GM21515 (cell line): ENCODE data around the gene EHMT2.
A peak's percentile ranks its signal among the peaks of the same experiment; 100 is the strongest.
"Not testable (repeated sequence)": the region's sequence is repeated elsewhere in the genome, so short reads cannot be mapped to it uniquely, and the experiment has no call there.

Experiments
- ATAC-seq: cut with Tn5 transposase; IDR thresholded peaks from one replicate; pipeline ENCODE4 v1.9.1; 2021; ENCODE audit not compliant: unreplicated experiment

EHMT2 gene

DNA sequence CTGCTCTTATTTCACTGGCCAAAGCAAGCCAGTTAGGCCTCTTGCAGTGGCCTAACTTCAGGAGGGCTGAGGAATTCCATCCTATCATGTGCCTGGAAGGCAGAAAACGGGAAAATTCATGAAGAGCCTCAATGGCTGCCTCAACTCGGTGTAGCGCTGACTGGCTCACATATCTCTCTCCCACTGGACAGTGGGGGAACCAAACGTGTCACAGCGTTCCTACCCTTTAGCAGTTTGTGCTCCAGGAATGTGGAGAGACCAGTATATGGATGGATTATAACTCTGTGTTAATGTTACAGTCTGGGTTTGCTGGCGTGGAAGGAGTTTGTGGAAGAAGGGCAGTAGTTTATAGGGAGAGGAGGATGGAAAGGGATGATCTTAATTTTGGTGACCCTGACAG is 18.3 kb upstream of the EHMT2 start:
- ATAC-seq, result no peak

DNA sequence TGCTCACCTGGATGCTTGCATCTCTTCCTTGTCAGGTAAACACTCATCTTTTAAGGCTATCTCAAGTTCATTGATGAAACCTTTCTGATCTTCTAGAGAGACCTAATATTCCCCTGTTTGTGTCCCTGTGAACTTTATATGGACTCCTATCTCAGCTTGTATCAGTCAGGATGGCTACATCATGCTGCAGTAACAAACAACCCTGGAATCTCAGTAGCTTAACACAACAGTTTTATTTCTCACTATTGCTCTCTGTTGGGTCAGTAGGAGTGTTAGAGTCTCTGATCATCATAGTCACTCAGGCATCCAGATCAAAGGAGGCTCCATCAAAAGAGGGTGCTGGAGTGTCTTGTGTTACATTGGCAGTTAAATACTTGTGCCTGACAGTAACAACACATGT is 17.9 kb upstream of the EHMT2 start:
- no peak for ATAC-seq

DNA sequence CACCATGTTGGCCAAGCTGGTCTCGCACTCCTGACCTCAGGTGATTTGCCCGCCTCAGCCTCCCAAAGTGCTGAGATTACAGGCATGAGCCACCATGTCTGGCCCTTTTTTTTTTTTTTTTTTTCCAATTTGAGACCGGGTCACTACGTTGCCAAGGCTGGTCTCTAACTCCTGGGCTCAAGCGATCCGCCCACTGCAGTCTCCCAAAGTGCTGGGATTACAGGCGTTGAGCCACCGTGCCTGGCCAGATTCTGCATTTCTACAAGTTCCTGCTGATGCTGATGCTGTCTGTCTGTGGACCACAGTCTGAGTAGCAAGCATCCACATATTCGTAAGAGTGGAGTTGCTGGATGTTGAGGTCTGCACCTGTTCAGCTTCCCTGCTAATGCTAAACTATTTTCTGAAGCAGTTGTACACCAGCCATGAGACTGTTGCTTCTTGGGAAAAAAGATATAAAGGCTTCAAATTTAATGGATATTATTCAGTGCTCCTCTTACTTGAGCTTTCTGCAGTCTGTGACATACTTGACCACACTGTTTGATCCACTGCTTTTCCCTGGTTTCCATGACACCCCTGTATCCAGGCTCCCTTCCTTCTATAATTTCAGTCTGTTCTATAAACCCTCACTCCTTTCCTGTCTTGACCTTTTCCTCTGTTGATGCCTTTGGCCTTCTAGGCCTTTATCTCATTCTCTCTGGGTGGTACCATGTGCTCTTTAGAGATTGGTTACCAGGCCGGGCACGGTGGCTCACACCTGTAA is 14.5 kb upstream of the EHMT2 start:
- ATAC-seq, result no peak

DNA sequence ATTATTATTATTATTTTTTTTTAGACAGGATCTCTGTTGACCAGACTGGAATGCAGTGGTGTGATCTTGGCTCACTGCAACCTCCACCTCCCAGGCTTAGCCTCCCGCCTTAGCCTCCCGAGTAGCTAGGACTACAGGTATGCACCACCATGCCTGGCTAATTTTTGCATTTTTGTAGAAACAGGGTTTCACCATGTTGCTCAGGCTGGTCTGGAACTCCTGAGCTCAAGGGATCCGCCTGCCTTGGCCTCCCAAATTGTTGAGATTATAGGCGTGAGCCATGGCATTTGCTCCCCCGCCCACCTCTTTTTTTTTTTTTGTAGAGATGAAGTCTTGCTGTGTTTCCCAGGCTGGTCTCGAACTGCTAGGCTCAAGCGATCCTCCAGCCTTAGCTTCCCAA is 11.8 kb upstream of the EHMT2 start:
- not testable (repeated sequence) for ATAC-seq

DNA sequence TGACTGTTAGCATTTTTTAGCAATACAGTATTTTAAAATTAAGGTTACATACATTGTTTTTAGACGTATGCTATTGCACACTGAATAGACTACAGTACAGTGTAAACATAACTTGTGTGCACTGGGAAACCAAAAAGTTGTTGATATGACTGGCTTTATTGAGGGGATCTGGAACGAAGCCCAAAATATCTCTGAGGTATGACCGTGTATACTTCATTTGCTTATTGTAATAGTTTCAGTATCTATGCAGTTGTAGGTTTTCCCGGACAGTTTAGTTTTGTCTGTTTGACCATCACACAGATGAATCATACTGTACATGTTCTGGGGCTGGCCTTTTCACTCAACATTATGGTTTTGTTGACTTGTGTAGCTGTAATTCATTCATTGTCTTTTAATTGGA is 11.3 kb upstream of the EHMT2 start:
- ATAC-seq, result peak; percentile 81

DNA sequence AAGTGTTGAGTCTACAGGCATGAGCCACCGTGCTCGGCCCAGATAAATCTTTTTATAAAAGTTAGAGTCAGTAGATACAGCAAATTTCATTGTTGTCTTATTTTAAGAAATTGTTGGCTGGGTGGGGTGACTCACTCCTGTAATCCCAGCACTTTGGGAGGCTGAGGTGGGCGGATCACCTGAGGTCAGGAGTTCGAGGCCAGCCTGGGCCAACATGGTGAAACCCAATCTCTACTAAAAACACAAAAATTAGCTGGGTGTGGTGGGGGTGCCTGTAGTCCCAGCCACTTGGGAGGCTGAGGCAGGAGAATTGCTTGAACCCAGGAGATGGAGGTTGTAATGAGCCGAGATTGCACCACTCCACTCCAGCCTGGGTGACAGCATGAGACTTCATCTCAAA is 10.8 kb upstream of the EHMT2 start:
- not testable (repeated sequence) for ATAC-seq

DNA sequence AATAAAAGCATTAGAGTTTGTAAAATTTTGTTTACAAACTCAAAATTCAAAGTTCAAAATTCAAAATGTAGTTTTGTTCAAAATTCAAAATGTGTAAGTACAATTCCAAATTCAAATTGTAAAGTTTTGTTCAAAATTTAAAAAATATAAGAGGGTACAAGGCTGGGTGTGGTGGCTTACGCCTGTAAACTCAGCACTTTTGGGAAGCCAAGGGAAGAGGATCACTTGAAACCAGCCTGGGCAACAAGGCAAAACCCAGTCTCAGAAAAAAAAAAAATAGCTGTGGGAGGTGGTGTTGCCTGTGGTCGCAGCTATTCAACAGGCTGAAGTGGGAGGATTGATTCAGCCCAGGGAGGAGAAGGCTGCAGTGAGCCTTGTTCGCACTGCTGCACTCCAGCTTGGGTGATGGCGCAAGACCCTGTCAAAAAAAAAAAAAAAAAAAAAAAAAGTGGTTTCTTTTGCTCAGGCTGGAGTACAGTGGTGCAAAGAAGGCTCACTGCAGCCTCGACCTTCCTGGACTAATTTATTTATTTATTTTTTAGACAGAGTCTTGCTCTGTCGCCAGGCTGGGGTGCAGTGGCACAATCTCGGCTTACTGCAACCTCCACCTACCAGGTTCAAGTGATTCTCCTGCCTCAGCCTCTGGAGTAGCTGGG is 9.8 kb upstream of the EHMT2 start:
- no peak for ATAC-seq

DNA sequence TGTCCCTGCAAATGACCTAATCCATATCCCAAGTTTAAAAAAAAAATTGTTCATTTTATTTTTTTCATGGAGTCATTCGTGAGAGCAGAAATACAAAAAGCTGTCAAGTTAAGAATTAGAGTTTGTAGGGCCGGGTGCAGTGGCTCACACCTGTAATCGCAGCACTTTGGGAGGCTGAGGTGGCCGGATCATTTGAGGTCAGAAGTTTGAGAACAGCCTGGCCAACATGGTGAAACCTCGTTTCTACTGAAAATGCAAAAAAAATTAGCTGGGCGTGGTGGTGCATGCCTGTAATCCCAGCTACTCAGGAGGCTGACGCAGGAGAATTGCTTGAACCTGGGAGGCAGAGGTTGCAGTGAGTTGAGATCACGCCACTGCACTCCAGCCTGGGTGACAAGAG is 9.2 kb upstream of the EHMT2 start:
- ATAC-seq, result not testable (repeated sequence)

DNA sequence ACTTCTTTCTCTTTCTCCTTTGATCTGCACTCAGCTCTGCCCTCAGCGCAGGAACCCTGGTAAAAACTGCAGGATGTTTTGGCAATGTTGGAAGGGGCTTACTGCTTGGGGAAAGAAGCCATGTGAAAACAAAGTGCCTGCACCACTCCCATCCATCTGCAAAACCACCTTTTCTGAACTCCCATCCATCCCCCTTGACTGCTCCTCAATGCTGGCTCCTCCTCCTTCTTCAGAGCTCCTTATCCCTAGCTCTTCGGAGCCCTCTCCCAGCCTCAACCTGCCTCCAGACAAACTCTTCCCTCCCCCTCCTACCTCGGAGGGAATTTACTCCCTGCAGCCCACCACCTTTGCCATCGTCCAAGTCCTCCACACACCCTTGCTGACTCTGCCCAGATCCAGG is 8.6 kb upstream of the EHMT2 start:
- no peak for ATAC-seq

DNA sequence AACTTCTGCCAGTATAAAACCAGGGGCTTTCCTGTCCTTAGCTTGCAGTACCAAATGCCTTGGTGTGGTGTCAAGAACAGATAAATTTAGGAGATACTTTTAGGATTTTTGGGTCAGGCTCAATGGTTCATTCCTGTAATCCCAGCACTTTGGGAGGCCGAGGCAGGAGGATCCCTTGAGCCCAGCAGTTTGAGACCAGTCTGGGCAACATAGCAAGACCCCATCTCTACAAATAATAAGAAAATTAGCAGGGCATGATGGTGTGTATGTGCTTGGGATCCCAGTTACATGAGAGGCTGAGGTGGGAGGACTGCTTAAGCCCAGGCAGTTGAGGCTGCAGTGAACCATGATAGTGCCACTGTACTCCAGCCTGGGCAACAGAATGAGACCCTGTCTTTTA is 7.5 kb upstream of the EHMT2 start:
- no peak for ATAC-seq

DNA sequence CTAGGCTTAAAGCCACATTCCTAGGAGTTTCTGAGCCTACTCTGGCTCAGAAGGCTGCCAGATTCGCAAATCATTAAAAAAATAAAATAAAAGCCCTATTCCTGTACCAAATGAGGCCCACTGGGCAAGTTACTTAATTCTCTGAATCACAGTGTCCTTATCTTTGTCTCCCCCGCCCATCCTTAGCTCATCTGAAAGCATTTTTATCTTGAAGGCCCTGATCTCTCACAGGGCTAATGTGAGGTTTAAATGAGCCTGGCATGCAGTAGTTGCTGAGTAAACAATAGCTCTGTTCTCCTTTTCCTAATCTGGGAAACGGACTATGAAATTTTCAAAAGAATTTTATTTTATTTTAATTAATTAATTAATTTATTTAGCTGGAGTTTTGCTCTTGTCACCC is 6.5 kb upstream of the EHMT2 start:
- no peak for ATAC-seq

DNA sequence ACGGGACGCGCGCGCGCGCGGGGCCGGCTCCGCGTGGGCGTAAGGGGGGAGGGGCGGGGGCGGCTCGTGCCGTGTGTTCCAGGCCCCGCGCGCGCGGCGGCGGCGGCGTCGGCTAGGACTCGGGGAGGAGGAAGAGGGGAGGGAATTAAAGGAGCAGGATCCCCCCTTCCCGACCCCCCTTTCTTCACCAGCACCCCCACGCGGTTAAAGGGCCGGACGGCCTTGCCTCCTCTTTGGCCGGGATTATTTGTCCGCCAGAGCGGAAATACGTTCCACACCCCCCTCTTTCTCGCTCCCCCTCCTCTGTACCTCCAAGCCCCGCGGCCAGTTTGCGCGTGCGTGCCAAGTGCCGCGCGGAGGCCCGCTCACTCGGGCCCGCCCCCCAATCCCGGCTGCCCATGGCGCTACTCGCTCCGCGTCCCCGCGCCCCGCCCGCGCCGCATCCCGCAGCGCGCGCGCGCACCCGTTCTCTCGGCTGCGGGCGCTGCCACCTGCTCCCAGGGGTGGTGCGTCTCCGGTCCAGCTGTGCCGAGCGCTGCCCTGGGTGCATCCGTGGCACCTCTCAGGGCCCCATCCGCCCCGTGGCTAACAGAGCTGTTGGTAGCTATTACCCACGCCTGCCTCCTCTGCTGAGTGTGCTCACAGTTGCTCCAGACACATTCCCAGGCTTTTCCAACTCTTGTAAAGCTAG is 4.6 kb upstream of the EHMT2 start, which contains the start of gene ZBTB12:
ZBTB12 (minus strand) TSS at position 134 of the 691 bp plus-strand sequence. CDS start 781 bp downstream, outside the sequence.
- ATAC-seq, result no peak

DNA sequence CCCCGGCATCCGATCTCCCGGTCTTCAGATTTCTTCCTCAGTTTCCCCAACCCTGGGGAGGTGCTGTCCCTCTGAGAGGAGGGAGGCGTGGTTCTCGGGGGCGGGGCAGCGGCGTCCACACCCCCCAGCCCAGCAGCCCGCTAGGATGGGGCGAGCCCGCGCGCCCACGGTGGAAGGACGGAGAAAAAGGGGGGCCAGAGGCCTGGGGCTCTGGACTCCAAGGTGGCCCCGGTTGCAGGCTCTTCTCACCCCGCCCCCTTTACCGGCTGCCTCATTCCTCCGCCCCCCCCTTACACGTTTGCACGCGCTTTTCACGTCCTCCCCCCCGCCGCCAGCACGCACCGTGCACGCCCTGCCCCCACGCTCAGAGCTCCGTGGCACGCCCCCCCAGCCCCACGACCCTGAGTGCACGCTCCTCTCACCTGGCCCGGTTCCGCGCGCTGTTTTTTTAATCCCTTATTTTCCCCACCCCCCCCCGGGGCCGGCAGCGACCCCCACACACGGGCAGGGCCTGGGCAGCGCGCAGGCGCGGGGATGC is 4.0 kb upstream of the EHMT2 start:
- no peak for ATAC-seq

DNA sequence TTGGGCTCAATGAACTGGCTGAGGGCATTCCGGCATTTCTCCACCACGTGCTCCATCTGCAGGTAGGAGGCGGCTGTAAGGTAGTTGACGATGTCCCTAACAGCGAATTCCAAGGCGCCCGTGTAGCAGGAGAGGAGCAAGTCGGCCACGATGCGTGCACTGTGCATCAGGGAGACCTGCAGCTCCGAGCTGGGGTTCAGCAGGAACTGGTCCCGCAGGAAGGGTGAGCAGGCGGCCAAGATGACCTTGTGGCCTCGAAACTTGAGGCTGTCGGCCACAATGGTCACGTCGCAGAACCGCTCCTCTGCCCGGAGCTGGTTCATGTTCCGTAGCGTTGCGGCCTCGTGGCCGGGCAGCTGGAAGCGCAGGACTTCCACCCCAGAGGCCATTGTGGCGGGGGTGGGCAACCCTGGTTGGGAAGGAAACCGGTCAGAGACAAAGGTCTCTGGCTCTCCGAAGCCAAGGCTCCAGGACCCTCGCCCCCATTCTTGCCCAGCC is 3.5 kb upstream of the EHMT2 start:
- ATAC-seq, result no peak

DNA sequence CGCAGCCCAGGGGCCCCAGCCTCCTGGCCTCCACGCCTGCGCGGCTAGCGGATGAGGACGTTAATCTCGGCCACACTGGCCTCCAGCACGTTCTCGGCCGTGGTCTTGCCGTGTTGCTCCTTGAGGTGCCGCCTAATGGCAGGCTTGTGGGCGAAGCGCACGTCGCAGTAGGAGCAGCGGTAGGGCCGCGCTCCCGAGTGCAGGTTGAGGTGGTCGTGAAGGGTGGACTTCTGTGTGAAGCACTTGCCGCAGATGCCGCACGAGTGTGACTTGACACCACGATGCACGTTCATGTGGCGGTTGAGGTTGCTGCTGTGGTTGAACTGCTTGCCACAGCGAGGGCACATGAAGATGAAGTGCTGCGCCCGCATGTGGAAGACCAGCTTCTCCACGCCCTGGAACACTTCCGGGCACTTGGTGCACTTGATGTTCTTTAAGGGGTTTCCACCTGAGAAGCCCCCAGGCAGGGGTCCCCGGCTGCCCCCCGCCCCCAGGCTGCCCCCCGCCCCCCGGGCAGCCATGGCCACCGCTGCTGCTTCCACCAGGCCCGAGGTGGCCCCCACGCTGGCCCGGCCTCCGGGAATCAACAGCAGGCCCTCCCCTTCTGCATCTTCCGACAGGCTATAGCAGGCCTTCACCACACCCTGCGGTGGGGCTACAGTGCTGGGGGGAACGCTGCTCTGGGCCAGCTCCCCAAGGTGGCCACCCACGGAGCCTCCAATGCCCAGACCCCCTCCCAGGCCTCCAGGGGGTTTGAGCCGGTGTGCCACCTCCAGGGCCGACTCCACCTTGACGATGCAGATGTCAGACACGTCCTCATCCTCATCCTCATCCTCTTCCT is 2.6 kb upstream of the EHMT2 start:
- ATAC-seq, result no peak

DNA sequence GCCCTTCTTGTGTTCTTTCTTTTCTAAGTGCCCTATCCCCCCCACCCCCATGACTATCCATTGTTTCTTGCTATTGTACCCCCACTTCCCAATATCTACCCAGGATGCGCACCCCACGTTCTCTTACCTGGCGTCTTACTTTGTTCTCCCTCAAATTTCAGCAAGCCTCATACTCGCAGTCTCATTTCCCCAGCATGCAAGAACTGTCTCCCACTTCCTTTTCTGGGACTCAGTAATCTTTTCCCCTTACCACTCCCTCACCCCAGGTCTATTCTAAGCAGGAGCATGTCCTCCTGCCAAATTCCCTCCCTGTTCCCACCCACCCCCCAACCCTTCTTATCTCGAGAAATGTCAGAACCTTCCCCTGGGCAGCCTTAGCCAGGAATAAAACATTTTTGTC is 1.7 kb upstream of the EHMT2 start:
- no peak for ATAC-seq

DNA sequence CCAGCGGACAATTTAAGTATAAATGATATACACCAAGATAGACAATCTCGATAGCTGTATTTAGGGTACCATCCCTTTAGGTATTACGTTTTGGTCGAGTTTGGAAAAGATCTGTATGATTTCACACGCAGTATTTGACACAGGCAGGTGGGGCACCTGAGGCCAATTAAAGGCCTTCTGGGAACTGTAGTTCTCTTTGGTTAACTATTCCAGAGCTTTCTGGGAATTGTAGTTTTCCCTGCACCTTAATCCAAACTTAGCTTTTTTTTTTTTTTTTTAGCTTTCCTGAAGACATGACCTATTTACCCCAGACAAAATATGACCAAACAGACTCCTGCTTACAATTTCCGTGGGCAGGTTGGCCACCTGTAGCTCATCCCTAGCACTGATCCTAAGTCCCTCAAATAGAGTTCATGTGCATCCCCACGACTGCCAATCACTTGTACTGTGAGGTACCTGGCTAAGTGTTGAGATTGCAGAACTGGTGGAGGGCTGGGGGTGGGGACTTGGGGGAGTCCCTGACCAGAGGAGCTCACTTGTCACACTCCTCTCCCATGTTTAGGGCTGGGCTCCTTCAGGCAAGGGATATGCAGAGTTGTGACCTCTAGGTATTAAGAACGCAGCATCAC is 999 bp upstream of the EHMT2 start:
- ATAC-seq, result no peak

DNA sequence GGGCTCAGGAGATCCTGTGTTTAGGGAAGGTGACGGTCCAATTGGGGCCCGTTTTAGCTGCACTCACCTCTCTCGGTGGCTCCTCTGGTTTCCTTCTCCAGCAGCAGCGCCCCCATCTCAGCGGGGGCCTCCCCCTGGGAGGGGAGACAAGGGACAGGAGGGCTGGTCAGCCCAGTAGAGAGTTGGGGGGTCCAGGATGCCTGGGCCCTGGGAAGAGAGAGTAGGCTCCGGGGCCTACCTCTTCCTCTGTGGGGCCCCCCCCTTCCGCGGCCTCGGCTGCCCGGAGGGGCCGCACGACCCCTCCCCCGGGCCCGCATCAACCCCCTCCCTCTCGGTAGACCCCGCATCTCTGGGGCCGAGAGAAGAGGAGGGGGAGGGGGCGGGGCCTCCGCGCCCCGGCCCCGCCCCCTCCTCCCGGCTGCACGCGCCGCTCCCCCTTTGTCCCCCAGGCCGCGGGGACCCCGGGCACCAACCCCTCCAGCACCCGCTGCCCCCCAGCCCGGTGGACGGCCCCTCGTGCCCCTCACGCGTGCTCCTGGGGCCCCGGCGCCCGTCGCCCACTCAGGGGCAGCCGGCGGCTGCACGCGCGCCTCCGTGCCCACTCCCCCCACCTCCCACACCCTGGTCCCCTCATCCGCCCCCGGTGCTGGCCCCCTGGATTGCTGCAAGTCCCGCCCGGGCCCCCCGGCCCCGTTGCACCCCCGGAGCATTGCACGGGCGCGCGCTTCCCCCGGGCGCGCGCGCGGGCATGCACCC is 464 bp downstream of the EHMT2 start:
- ATAC-seq, result no peak

DNA sequence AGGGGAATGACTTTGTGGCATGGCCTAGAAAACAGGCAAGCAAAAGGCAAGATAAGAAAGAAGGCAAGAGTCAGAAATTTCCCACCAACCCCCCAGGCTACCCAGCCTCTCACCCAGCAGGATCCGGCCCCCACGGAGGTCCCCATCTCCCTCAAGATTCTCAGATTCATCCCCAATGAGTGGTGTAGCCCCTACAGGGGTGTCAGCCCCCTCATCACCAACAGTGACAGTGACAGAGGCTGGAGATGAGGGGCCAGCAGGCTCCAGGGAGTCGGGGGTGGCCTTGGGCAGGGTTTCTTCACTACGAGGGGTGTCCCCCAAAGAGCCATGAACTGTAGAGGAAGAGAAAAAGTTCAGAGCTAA is 1.0 kb downstream of the EHMT2 start:
- no peak for ATAC-seq

DNA sequence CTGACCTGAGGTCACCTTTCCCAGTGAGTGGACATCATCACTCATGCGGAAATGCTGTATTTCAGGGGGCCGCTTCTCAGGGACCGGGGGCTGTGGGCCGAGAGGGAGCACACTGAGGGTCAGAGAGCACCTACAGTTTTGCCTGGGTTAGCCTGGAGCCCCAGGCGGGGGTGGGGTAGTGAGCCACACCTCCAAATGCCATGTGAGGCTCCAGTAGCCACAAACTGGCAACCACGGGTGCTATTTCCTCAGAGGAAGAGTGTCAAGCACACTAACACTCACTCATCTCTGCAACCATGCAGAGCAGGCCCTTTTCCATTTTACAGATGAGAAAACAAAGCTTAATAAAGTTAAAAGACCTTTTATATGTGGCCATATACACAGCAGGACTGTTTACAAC is 4.7 kb downstream of the EHMT2 start:
- no peak for ATAC-seq
